Natural killer cell (primary cell): Measurements from ENCODE around the gene HMGCS2. TPM values are rescaled to one million over a fixed set of nuclear protein-coding genes. Genes with fewer than 3 reads are reported as not detected.
A peak's percentile ranks its signal among the peaks of the same experiment; 100 is the strongest.

Source experiments
- ATAC-seq, 3 donors: fragments of 150-1000 bp in 2 of 3; fragments of 200-7000 bp in 1 of 3; cut with Tn5 transposase; 1 replicate in 1 of 3; 2 replicates in 2 of 3; pipeline ENCODE4 v1.10.0; 2021; ENCODE audit warnings: mild to moderate bottlenecking in 2 of 3, moderate library complexity in 2 of 3
- DNase-seq, 2 donors: peaks; one replicate each; pipeline versions ENCODE4 v3.0.0 to v3.0.0-alpha.2; 2013 to 2021; ENCODE audit warnings: mixed read lengths in 1 of 2
- H3K27ac ChIP-seq: one replicate; pipeline ENCODE4 v1.5.1; 2013; ENCODE audit warnings: mild to moderate bottlenecking, low read length
- H3K27me3 ChIP-seq: one replicate; pipeline ENCODE4 v1.6.1; 2013; ENCODE audit warnings: low read length; ENCODE audit not compliant: control insufficient read depth, insufficient read depth
- H3K36me3 ChIP-seq: one replicate; pipeline ENCODE4 v1.6.1; 2013; ENCODE audit warnings: low read length; ENCODE audit not compliant: control insufficient read depth, insufficient read depth
- H3K4me1 ChIP-seq: one replicate; pipeline ENCODE4 v1.6.1; 2013; ENCODE audit warnings: low read length; ENCODE audit not compliant: control insufficient read depth, insufficient read depth
- H3K4me3 ChIP-seq: one replicate; pipeline ENCODE4 v1.5.1; 2013; ENCODE audit warnings: low read length
- H3K9me3 ChIP-seq: one replicate; pipeline ENCODE4 v1.6.1; 2013; ENCODE audit warnings: low read length; ENCODE audit not compliant: control insufficient read depth, insufficient read depth
- H3K27ac Mint-ChIP-seq, 2 donors: one replicate each; pipeline ENCODE4 v1.8.0; 2022; ENCODE audit warnings: mild to moderate bottlenecking in 2 of 2, mixed read lengths in 2 of 2, moderate library complexity in 1 of 2
- H3K27me3 Mint-ChIP-seq, 2 donors: one replicate each; pipeline ENCODE4 v1.8.0; 2022; ENCODE audit warnings: low read depth in 2 of 2, mixed read lengths in 2 of 2
- H3K36me3 Mint-ChIP-seq: one replicate; pipeline ENCODE4 v1.8.0; 2022; ENCODE audit warnings: mixed read lengths
- H3K4me1 Mint-ChIP-seq, 2 donors: one replicate each; pipeline ENCODE4 v1.8.0; 2022; ENCODE audit warnings: mixed read lengths in 2 of 2
- H3K4me3 Mint-ChIP-seq: one replicate; pipeline ENCODE4 v1.8.0; 2022; ENCODE audit warnings: mild to moderate bottlenecking, moderate library complexity, mixed read lengths
- H3K9me3 Mint-ChIP-seq, 2 donors: one replicate each; pipeline ENCODE4 v1.8.0; 2022; ENCODE audit warnings: mixed read lengths in 2 of 2
- CTCF ChIP-seq: fragments of 200-600 bp; IDR thresholded peaks from one replicate; pipeline ENCODE4 v1.8.0; 2022; ENCODE audit warnings: antibody characterized with exemption
- WGBS: methylation state at CpG from one replicate; pipeline ENCODE4 v1.1.7; 2013; ENCODE audit warnings: missing lambda C conversion rate; ENCODE audit not compliant: insufficient coverage; 5-methylcytosine and 5-hydroxymethylcytosine counted together
- intact Hi-C: fragments of 100-400 bp; cut with micrococcal nuclease; formaldehyde crosslinking; loops from one replicate; pipeline ENCODE4 v1.14.2; 2022
- total RNA-seq, 4 donors: library from RNA; stranded (reverse); fragments of 120-200 nt in 1 of 4; gene quantifications; one replicate each; pipeline versions ENCODE4 v1.2.3 to v1.2.4, GENCODE V29; 2013 to 2022

The HMGCS2 gene
- total RNA-seq, 3 donors from 2014 or later (not counting 1 experiment from before 2014, with no cell fraction given): not detected

GRCh38 chr1:119744598-119744942 is 24.1 kb downstream of the HMGCS2 start:
- Histone ChIP-seq H3K9me3 (no peaks in the 10 kb centered on the region), H3K27me3 (no peaks in the 10 kb centered on the region), H3K27ac (no peak overlapping the region), H3K36me3 (no peaks in the 10 kb centered on the region), H3K4me1 (no peaks in the 10 kb centered on the region), H3K4me3 (no peak overlapping the region)
- ATAC-seq (no peak), DNase-seq (no peak)
- H3K9me3 Mint-ChIP-seq: no peaks in the 10 kb centered on the region
- H3K27me3 Mint-ChIP-seq: peaks cover 3 to 4% of the 10 kb centered on the region in 2 donors
- 100% methylated on average over 1 of the region's 1 CpG for WGBS
- no peak overlapping the region for H3K4me3 Mint-ChIP-seq
- no peak for TF ChIP-seq CTCF
- intact Hi-C loops: no loop called here
- H3K4me1 Mint-ChIP-seq: peaks cover 0 to 9% of the 10 kb centered on the region in 2 donors
- no peak overlapping the region for H3K27ac Mint-ChIP-seq
- H3K36me3 Mint-ChIP-seq: no peaks in the 10 kb centered on the region

- Histone ChIP-seq H3K4me1 (no peaks in the 10 kb centered on the region), H3K9me3 (no peaks in the 10 kb centered on the region), H3K27me3 (no peaks in the 10 kb centered on the region), H3K4me3 (no peak overlapping the region), H3K36me3 (no peaks in the 10 kb centered on the region), H3K27ac (no peak overlapping the region)
- Mint-ChIP-seq H3K36me3 (no peaks in the 10 kb centered on the region), H3K27ac (no peak overlapping the region), H3K4me1 (peaks cover 0 to 9% of the 10 kb centered on the region in 2 donors), H3K4me3 (no peak overlapping the region), H3K9me3 (no peaks in the 10 kb centered on the region), H3K27me3 (peaks cover 0 to 2% of the 10 kb centered on the region in 2 donors)
- DNase-seq: peak in 1 of 2 donors; percentile 73
- peak; percentile 69 for TF ChIP-seq CTCF
- intact Hi-C loops: no loop called here
- peak in 2 of 3 donors; percentile 63 to 75 for ATAC-seq
- 51% methylated on average over 17 of the region's 17 CpGs for WGBS
Observed at GRCh38 chr1:119743776-119744597, 24.7 kb downstream of the HMGCS2 start.

- DNase-seq: no peak
- no peaks in the 10 kb centered on the region for H3K36me3 ChIP-seq
- no peaks in the 10 kb centered on the region for H3K9me3 ChIP-seq
Observed at GRCh38 chr1:119743308-119743707, 25.4 kb downstream of the HMGCS2 start.

More at GRCh38 chr1:119743308-119743707, 25.4 kb downstream of the HMGCS2 start:
- Mint-ChIP-seq H3K27ac (no peak overlapping the region), H3K9me3 (no peaks in the 10 kb centered on the region), H3K27me3 (peaks cover 0 to 2% of the 10 kb centered on the region in 2 donors), H3K4me1 (peaks cover 0 to 9% of the 10 kb centered on the region in 2 donors), H3K4me3 (no peak overlapping the region), H3K36me3 (no peaks in the 10 kb centered on the region)
- 82% methylated on average over 3 of the region's 3 CpGs for WGBS
- no peak for TF ChIP-seq CTCF
- Histone ChIP-seq H3K27ac (no peak overlapping the region), H3K4me3 (no peak overlapping the region), H3K4me1 (no peaks in the 10 kb centered on the region), H3K27me3 (no peaks in the 10 kb centered on the region)
- no peak for ATAC-seq
- intact Hi-C loops: no loop called here
